ENCODE results near the gene MTIF2.
"Not testable (repeated sequence)": the region's sequence is repeated elsewhere in the genome, so short reads cannot be mapped to it uniquely, and the experiment has no call there.

MTIF2 gene, protein sequence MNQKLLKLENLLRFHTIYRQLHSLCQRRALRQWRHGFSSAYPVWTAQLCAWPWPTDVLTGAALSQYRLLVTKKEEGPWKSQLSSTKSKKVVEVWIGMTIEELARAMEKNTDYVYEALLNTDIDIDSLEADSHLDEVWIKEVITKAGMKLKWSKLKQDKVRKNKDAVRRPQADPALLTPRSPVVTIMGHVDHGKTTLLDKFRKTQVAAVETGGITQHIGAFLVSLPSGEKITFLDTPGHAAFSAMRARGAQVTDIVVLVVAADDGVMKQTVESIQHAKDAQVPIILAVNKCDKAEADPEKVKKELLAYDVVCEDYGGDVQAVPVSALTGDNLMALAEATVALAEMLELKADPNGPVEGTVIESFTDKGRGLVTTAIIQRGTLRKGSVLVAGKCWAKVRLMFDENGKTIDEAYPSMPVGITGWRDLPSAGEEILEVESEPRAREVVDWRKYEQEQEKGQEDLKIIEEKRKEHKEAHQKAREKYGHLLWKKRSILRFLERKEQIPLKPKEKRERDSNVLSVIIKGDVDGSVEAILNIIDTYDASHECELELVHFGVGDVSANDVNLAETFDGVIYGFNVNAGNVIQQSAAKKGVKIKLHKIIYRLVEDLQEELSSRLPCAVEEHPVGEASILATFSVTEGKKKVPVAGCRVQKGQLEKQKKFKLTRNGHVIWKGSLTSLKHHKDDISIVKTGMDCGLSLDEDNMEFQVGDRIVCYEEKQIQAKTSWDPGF

DNA sequence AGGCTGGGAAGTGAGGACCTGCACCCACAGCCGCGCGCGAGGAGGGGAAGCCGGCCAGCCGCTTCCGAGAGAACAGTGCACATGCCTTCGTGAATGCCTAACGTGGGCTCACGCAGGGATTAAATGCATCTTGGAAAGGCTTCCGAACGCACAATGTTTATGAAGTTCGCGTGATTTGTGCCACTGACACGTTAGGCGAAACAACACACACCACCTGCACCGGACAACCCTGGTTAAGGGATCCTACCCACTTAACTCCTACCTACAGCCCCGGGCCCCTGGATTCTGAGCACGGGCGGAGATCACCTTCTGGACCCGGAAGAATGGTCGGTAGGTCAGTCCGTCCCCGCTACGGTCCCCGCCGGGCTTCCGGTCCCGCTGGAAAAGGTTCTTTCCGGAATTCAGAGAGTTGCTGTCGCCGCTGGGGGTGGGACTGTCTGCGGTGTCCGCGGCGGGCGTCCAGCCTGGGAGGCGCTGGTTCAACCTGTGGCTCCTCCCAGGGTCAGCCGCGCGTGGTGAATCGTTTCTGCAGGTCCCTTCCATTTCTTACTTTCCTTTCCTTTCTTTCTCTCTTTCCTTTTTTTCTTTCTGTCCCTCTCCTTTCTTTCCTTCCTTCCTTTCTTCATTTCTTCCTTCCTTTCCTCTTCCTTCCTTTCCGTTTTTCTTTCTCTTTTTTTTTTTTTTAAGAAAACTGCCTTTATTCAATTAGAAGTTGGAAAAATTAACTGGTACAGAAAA is at the start of gene MTIF2:
TSS of gene MTIF2 (minus strand) at position 325 of the 738 bp plus-strand sequence. CDS start 5,373 bp downstream, outside the sequence.
- Histone ChIP-seq H3K27ac (ENCODE audit: low read depth, low read length) (peak within 1 kb of the TSS; percentile 94), H3K27me3 (ENCODE audit: control insufficient read depth, insufficient read depth, low read length) (no peaks in the 10 kb centered on the region), H3K36me3 (ENCODE audit: control insufficient read depth, insufficient read depth, low read length) (peaks cover 13% of the 10 kb centered on the region), H3K9ac (ENCODE audit: low read length) (peak within 1 kb of the TSS; percentile 95), H3K4me1 (ENCODE audit: control insufficient read depth, insufficient read depth, low read length) (no peaks in the 10 kb centered on the region), H3K4me3 (ENCODE audit: low read length) (peak within 1 kb of the TSS; percentile 99)

DNA sequence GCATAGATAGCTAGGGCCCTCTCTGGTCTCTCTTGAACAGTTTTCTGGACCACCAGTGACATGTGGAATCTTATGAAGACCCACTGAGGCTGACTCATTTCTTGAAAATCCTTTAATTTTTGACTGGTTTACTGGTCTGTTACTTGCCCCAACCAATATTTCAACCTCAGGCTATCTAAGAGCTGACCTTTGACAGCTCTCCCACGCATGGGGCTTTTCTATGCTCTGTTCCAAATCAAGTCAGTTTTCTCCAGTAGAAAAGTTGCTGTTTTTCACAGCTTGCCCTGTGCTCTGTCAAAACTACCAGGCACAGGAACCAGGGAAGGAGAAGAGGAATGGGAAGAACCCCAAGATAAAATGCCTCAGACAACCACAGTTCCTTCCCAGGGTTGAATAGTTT is 46.0 kb upstream of the MTIF2 start:
- H3K36me3 ChIP-seq (ENCODE audit: control insufficient read depth, insufficient read depth, low read length): peaks cover 8% of the 10 kb centered on the region
- no peak overlapping the region for H3K27ac ChIP-seq (ENCODE audit: low read depth, low read length)
- H3K9ac ChIP-seq (ENCODE audit: low read length): no peak overlapping the region

DNA sequence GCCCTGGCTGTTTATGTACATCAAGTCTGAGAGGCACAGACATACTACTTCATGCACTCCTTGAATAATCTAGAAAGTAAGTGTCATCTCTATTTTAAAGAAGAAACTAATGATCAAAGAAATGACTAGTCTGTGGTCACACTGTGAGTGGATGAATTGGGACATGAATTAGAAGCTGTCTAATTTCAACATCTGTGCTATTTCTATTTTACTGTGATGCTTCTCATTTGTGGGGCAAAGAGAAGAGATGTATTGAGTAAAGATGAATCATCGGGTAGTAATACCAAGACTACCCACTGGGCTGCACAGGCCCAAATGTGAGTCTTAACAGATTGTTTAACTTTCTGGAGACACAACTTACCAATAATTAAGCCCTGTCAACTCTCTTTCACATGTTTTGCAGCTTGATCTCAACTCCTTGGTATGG is 42.4 kb upstream of the MTIF2 start:
- H3K4me3 ChIP-seq (ENCODE audit: low read length): no peak overlapping the region
- H3K27ac ChIP-seq (ENCODE audit: low read depth, low read length): no peak overlapping the region
- no peaks in the 10 kb centered on the region for H3K4me1 ChIP-seq (ENCODE audit: control insufficient read depth, insufficient read depth, low read length)
- no peak overlapping the region for H3K9ac ChIP-seq (ENCODE audit: low read length)
- H3K27me3 ChIP-seq (ENCODE audit: control insufficient read depth, insufficient read depth, low read length): no peaks in the 10 kb centered on the region
- peaks cover 8% of the 10 kb centered on the region for H3K36me3 ChIP-seq (ENCODE audit: control insufficient read depth, insufficient read depth, low read length)

More for the DNA sequence above, 46.0 kb upstream of the MTIF2 start:
- H3K4me3 ChIP-seq (ENCODE audit: low read length): no peak overlapping the region
- H3K27me3 ChIP-seq (ENCODE audit: control insufficient read depth, insufficient read depth, low read length): no peaks in the 10 kb centered on the region
- no peaks in the 10 kb centered on the region for H3K4me1 ChIP-seq (ENCODE audit: control insufficient read depth, insufficient read depth, low read length)

DNA sequence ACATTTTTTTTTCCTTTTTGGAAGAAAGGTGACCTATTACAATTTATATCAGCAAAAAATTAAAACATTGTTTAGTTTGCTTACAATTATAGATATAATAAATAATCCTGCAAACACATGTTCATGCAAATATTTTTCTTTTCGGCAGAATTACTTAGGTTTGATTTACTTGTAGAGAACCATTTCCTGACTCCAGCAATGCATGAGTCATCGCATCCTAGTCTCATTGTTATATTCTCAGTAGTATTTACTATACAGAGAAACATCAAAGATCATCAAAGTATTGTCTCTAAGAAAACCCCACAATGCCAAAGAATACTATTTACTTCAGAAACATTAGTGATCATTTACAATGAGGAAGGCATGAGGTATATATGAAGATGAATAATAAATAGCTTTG is 40.4 kb upstream of the MTIF2 start:
- no peak overlapping the region for H3K9ac ChIP-seq (ENCODE audit: low read length)
- H3K27ac ChIP-seq (ENCODE audit: low read depth, low read length): no peak overlapping the region
- peaks cover 5% of the 10 kb centered on the region for H3K36me3 ChIP-seq (ENCODE audit: control insufficient read depth, insufficient read depth, low read length)
- no peaks in the 10 kb centered on the region for H3K27me3 ChIP-seq (ENCODE audit: control insufficient read depth, insufficient read depth, low read length)
- H3K4me1 ChIP-seq (ENCODE audit: control insufficient read depth, insufficient read depth, low read length): no peaks in the 10 kb centered on the region
- H3K4me3 ChIP-seq (ENCODE audit: low read length): no peak overlapping the region

DNA sequence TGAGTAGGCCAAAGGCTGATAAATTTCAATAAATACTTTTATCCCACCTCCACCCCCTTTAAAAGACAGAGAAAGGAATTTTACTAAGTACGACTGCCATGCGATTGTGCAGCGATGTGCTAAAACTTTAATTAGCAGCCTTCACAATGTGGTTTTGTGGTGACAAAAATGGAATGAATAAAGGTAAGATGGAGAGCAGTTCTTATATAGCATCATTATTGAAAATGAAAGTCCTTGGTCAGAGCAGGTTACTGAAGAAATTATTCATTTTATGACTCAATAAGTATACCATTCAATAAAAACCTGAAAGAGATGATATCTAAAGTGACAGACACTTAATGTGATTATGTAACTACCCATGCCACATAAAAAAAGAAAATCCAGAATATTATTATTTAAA is 33.2 kb upstream of the MTIF2 start:
- H3K36me3 ChIP-seq (ENCODE audit: control insufficient read depth, insufficient read depth, low read length): no peaks in the 10 kb centered on the region
- no peak overlapping the region for H3K9ac ChIP-seq (ENCODE audit: low read length)
- no peaks in the 10 kb centered on the region for H3K27me3 ChIP-seq (ENCODE audit: control insufficient read depth, insufficient read depth, low read length)
- H3K4me1 ChIP-seq (ENCODE audit: control insufficient read depth, insufficient read depth, low read length): no peaks in the 10 kb centered on the region
- no peak overlapping the region for H3K27ac ChIP-seq (ENCODE audit: low read depth, low read length)
- no peak overlapping the region for H3K4me3 ChIP-seq (ENCODE audit: low read length)

DNA sequence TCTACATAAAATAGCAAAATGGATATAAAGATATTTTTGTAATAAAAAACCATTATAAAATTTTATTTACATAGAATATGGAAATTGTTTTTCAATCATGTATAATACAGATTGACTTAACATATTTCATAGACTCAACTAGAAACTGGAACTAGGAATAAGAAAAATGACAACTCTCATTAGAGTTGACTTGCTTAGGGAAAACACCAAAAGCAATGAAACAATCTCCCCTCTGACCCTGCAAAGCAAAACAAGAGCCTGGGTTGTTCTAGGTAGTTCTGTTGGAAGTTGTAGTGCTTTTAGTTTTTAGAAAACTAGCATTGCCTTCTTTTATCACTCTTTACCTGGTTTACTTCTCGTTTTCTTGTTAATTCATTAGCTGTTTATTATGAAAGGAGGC is 32.2 kb upstream of the MTIF2 start:
- H3K27ac ChIP-seq (ENCODE audit: low read depth, low read length): no peak overlapping the region
- no peaks in the 10 kb centered on the region for H3K4me1 ChIP-seq (ENCODE audit: control insufficient read depth, insufficient read depth, low read length)
- H3K36me3 ChIP-seq (ENCODE audit: control insufficient read depth, insufficient read depth, low read length): no peaks in the 10 kb centered on the region
- H3K9ac ChIP-seq (ENCODE audit: low read length): no peak overlapping the region
- H3K27me3 ChIP-seq (ENCODE audit: control insufficient read depth, insufficient read depth, low read length): no peaks in the 10 kb centered on the region
- no peak overlapping the region for H3K4me3 ChIP-seq (ENCODE audit: low read length)

DNA sequence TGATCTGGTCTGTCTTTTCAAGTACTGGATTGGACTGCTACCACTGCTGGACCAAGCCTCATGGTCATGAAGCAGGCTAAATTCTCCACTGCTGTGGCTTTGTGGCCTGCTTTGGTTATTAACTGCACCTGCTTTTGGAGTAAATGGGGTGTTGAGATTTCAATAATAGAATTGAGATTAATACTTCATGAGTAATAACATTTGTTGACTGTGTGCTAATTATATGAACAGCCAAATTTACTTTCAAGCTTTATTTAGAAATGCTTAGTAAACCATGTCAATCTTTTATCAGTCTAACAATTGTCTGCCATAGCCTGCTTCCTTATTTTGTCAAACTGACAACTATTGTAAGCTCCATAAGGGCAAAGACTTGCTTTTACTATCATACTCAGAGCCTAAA is 27.4 kb upstream of the MTIF2 start:
- no peak overlapping the region for H3K4me3 ChIP-seq (ENCODE audit: low read length)
- no peaks in the 10 kb centered on the region for H3K4me1 ChIP-seq (ENCODE audit: control insufficient read depth, insufficient read depth, low read length)
- no peaks in the 10 kb centered on the region for H3K27me3 ChIP-seq (ENCODE audit: control insufficient read depth, insufficient read depth, low read length)
- H3K27ac ChIP-seq (ENCODE audit: low read depth, low read length): no peak overlapping the region
- H3K9ac ChIP-seq (ENCODE audit: low read length): no peak overlapping the region
- H3K36me3 ChIP-seq (ENCODE audit: control insufficient read depth, insufficient read depth, low read length): peaks cover 4% of the 10 kb centered on the region

DNA sequence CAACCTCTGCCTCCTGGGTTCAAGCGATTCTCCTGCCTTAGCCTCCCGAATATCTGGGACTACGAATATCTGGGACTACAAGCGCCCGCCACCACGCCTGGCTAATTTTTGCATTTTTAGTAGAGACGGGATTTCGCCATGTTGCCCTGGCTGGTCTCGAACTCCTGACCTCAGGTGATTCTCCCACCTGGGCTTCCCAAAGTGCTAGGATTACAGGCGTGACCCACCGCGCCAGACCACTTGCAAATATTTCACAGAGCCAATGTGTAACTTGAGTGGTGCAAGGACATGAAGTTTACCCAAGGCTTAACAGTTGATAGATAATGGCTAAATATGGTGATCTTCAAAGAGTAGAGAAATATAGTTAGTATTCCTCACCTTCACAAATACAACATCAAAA is 14.1 kb upstream of the MTIF2 start:
- Histone ChIP-seq H3K4me1 (ENCODE audit: control insufficient read depth, insufficient read depth, low read length) (no peaks in the 10 kb centered on the region), H3K9ac (ENCODE audit: low read length) (no peak overlapping the region), H3K27ac (ENCODE audit: low read depth, low read length) (no peak overlapping the region), H3K27me3 (ENCODE audit: control insufficient read depth, insufficient read depth, low read length) (no peaks in the 10 kb centered on the region), H3K36me3 (ENCODE audit: control insufficient read depth, insufficient read depth, low read length) (no peaks in the 10 kb centered on the region), H3K4me3 (ENCODE audit: low read length) (no peak overlapping the region)

DNA sequence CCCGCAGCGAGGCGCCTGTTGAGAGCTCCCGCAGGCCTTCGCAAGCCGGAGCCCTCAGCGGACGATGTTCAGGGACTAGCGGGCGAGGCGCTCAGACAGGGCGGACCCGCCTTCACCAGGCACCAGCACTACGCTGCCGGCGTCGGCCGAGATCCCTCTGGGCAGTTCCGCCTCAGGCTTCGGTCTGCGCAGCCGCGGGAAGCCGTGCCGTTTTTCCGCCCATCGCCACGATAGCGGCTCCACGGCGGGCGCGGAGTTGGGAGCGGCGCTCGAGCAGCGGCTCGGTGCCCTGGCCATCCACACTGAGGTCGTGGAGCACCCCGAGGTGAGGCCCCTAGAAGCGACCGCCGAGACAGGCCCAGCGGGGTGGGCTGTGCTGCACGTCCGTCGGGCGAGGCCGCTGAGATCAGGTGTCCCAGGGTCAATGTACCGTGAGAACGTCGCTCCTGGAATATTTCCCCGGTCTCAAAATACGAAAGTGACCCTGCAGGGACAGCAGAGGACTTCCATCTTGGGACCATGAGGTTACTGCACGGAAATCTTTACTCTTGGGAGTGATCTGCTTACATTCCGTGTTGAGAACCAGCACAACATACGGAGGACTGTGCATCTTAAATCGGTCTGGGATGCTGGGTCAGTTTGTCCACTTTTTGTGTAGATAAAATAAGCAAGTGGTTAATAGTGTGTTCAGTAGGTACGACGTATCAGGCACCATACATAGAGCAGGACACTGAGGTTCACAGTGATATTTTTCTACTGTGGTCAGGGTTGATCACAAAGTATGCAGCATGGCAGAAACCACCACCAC is 13.3 kb upstream of the MTIF2 start:
- Histone ChIP-seq H3K4me1 (ENCODE audit: control insufficient read depth, insufficient read depth, low read length) (no peaks in the 10 kb centered on the region), H3K9ac (ENCODE audit: low read length) (peak overlapping the region; percentile 74), H3K4me3 (ENCODE audit: low read length) (peak overlapping the region; percentile 95), H3K27ac (ENCODE audit: low read depth, low read length) (peak overlapping the region; percentile 89), H3K36me3 (ENCODE audit: control insufficient read depth, insufficient read depth, low read length) (no peaks in the 10 kb centered on the region), H3K27me3 (ENCODE audit: control insufficient read depth, insufficient read depth, low read length) (no peaks in the 10 kb centered on the region)

DNA sequence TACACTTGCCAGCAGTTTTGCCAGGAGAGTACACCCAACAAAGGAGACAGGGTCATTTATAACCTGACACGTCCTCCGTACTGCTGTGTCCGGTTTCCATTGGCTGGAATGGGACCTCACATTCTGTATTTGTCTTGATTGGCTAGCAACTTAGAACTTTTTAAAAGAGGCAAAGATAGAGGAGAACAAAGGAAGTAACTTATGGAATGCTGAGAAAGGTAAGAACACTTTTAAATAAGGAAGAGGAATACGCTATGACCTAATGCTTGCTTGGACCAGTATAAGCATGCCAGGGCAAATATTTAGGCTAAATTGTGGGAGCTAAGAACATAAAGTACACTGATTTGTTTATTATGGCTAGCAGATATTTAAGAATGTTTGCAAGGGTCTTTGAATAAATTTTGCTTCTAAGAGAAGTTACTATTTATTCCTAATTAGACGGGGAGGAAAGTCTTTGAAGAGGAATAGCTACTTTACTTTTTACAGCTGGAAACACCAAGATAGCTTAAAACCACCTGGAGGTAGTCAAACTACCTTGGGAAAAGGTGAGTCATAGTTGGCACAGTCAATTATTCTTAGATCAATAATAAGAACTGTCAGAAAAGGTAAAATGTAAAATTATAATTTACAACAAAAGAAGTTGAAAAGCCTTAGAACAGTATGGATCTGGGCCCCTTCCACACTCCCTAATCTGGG is 12.0 kb upstream of the MTIF2 start:
- not testable (repeated sequence) for H3K4me1 ChIP-seq (ENCODE audit: control insufficient read depth, insufficient read depth, low read length); H3K36me3 ChIP-seq (ENCODE audit: control insufficient read depth, insufficient read depth, low read length); H3K27ac ChIP-seq (ENCODE audit: low read depth, low read length); H3K27me3 ChIP-seq (ENCODE audit: control insufficient read depth, insufficient read depth, low read length); H3K4me3 ChIP-seq (ENCODE audit: low read length); H3K9ac ChIP-seq (ENCODE audit: low read length)

DNA sequence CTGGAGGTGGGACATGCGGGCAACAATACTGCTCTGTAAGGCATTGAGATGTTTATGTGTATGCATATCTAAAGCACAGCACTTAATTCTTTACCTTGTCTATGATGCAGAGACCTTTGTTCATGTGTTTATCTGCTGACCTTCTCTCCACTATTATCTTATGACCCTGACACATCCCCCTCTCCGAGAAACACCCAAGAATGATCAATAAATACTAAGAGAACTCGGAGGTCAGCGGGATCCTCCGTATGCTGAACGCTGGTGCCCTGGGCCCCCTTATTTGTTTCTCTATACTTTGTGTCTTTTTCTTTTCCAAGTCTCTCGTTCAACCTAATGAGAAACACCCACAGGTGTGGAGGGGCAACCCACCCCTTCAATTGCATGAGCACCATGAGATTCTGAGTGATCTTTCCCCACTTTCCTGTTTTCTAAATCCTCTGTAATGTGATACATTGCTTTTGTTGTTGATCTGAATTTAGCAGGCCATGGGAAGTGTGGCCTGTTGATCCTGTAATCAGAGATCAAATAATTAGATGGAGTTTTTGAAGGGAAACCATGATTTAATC is 10.9 kb upstream of the MTIF2 start:
- not testable (repeated sequence) for H3K4me3 ChIP-seq (ENCODE audit: low read length); H3K36me3 ChIP-seq (ENCODE audit: control insufficient read depth, insufficient read depth, low read length); H3K27ac ChIP-seq (ENCODE audit: low read depth, low read length); H3K4me1 ChIP-seq (ENCODE audit: control insufficient read depth, insufficient read depth, low read length); H3K27me3 ChIP-seq (ENCODE audit: control insufficient read depth, insufficient read depth, low read length); H3K9ac ChIP-seq (ENCODE audit: low read length)
